GM19397 (cell line): ENCODE results near the gene TRAPPC10.

Source experiments
- ATAC-seq: cut with Tn5 transposase; IDR thresholded peaks from one replicate; pipeline ENCODE4 v1.9.1; 2021; ENCODE audit warnings: mild to moderate bottlenecking, moderate library complexity; ENCODE audit not compliant: unreplicated experiment

TRAPPC10 gene

GRCh38 chr21:43982489-43983078 lies 29.5 kb upstream of the TRAPPC10 start:
- no peak for ATAC-seq

- no peak for ATAC-seq
These were observed 28.7 kb upstream of the TRAPPC10 start for GRCh38 chr21:43983390-43983789.

- ATAC-seq: no peak
These were observed 28.2 kb upstream of the TRAPPC10 start for GRCh38 chr21:43983860-43984420.

GRCh38 chr21:43984905-43985689 lies 27.0 kb upstream of the TRAPPC10 start:
- no peak for ATAC-seq

GRCh38 chr21:43985690-43986251 lies 26.3 kb upstream of the TRAPPC10 start:
- ATAC-seq: no peak

- ATAC-seq: no peak
These were observed 25.3 kb upstream of the TRAPPC10 start for GRCh38 chr21:43986544-43987451.

- no peak for ATAC-seq
These were observed 24.6 kb upstream of the TRAPPC10 start for GRCh38 chr21:43987509-43987908.

GRCh38 chr21:43988016-43988415 lies 24.1 kb upstream of the TRAPPC10 start:
- no peak for ATAC-seq

- no peak for ATAC-seq
These were observed 23.4 kb upstream of the TRAPPC10 start for GRCh38 chr21:43988506-43989230.

- ATAC-seq: no peak
These were observed 22.7 kb upstream of the TRAPPC10 start for GRCh38 chr21:43989401-43989800.

GRCh38 chr21:43991447-43991991 lies 20.6 kb upstream of the TRAPPC10 start:
- ATAC-seq: no peak

- no peak for ATAC-seq
These were observed 20.0 kb upstream of the TRAPPC10 start for GRCh38 chr21:43992121-43992520.

GRCh38 chr21:43993420-43993934 lies 18.6 kb upstream of the TRAPPC10 start:
- no peak for ATAC-seq

GRCh38 chr21:43994085-43994484 lies 18.0 kb upstream of the TRAPPC10 start:
- no peak for ATAC-seq

GRCh38 chr21:43994646-43995045 lies 17.5 kb upstream of the TRAPPC10 start:
- no peak for ATAC-seq

GRCh38 chr21:43995521-43996105 lies 16.5 kb upstream of the TRAPPC10 start:
- ATAC-seq: no peak

GRCh38 chr21:43997766-43998742 lies 14.1 kb upstream of the TRAPPC10 start:
- no peak for ATAC-seq

- no peak for ATAC-seq
These were observed 11.7 kb upstream of the TRAPPC10 start for GRCh38 chr21:44000360-44000759.
